T-helper 2 cell (primary cell): ENCODE results near the gene CNTNAP2.
"Not testable (repeated sequence)": the region's sequence is repeated elsewhere in the genome, so short reads cannot be mapped to it uniquely, and the experiment has no call there.

Experiments
- DNase-seq, 5 experiments: peaks; one replicate each; pipeline versions ENCODE4 v3.0.0 to v3.0.0-alpha.2; 2012 to 2022

CNTNAP2 gene

GRCh38 chr7:148255333-148255732 lies 2138.7 kb downstream of the CNTNAP2 start:
- DNase-seq, result no peak

GRCh38 chr7:148256433-148256832 lies 2139.8 kb downstream of the CNTNAP2 start:
- DNase-seq, result no peak

GRCh38 chr7:148260599-148260998 lies 2144.0 kb downstream of the CNTNAP2 start:
- no peak for DNase-seq

GRCh38 chr7:148261523-148261922 lies 2144.9 kb downstream of the CNTNAP2 start:
- no peak for DNase-seq

GRCh38 chr7:148261996-148262688 lies 2145.5 kb downstream of the CNTNAP2 start:
- DNase-seq, result no peak

GRCh38 chr7:148262721-148263229 lies 2146.2 kb downstream of the CNTNAP2 start:
- peak in 4 of 5 experiments; percentile 27 to 51 (median 34) for DNase-seq

- peak in 1 of 5 experiments; percentile 31 for DNase-seq
Measured at GRCh38 chr7:148264933-148265557, 2148.4 kb downstream of the CNTNAP2 start.

- no peak for DNase-seq
Measured at GRCh38 chr7:148265896-148266295, 2149.3 kb downstream of the CNTNAP2 start.

- no peak for DNase-seq
Measured at GRCh38 chr7:148266795-148267194, 2150.2 kb downstream of the CNTNAP2 start.

- DNase-seq, result no peak
Measured at GRCh38 chr7:148270576-148270975, 2154.0 kb downstream of the CNTNAP2 start.

- no peak for DNase-seq
Measured at GRCh38 chr7:148274118-148274517, 2157.5 kb downstream of the CNTNAP2 start.

- DNase-seq, result no peak
Measured at GRCh38 chr7:148275359-148275890, 2158.8 kb downstream of the CNTNAP2 start.

- no peak for DNase-seq
Measured at GRCh38 chr7:148276314-148277041, 2159.9 kb downstream of the CNTNAP2 start.

GRCh38 chr7:148277042-148277660 lies 2160.6 kb downstream of the CNTNAP2 start:
- DNase-seq, result no peak

GRCh38 chr7:148286150-148286549 lies 2169.5 kb downstream of the CNTNAP2 start:
- DNase-seq, result no peak

- no peak for DNase-seq
Measured at GRCh38 chr7:148287538-148287937, 2170.9 kb downstream of the CNTNAP2 start.

- DNase-seq, result no peak
Measured at GRCh38 chr7:148288592-148289151, 2172.1 kb downstream of the CNTNAP2 start.

- DNase-seq, result no peak
Measured at GRCh38 chr7:148289630-148290029, 2173.0 kb downstream of the CNTNAP2 start.

GRCh38 chr7:148290538-148290937 lies 2173.9 kb downstream of the CNTNAP2 start:
- DNase-seq, result no peak

GRCh38 chr7:148291799-148292198 lies 2175.2 kb downstream of the CNTNAP2 start:
- no peak for DNase-seq

- no peak for DNase-seq
Measured at GRCh38 chr7:148296994-148297644, 2180.5 kb downstream of the CNTNAP2 start.

- DNase-seq, result not testable (repeated sequence)
Measured at GRCh38 chr7:148298768-148299167, 2182.2 kb downstream of the CNTNAP2 start.
